VCaP (cell line): ENCODE results near the gene NUP58.
"Not testable (repeated sequence)": the region's sequence is repeated elsewhere in the genome, so short reads cannot be mapped to it uniquely, and the experiment has no call there.

Experiments used
- H3K27ac ChIP-seq: fragments of 450-650 bp; 2 replicates; pipeline ENCODE4 v1.5.1; 2017
- CTCF ChIP-seq: fragments of 450-650 bp; conservative IDR thresholded peaks from 2 replicates; pipeline ENCODE4 v1.5.1; 2017; ENCODE audit warnings: mild to moderate bottlenecking, moderate library complexity

The NUP58 gene

GRCh38 chr13:25335856-25336255 lies 34.4 kb downstream of the NUP58 start:
- H3K27ac ChIP-seq: no peak overlapping the region
- TF ChIP-seq CTCF: no peak

GRCh38 chr13:25345576-25345975 lies 44.2 kb downstream of the NUP58 start:
- no peak for TF ChIP-seq CTCF
- no peak overlapping the region for H3K27ac ChIP-seq

GRCh38 chr13:25347151-25347550 lies 45.7 kb downstream of the NUP58 start:
- no peak for TF ChIP-seq CTCF
- no peak overlapping the region for H3K27ac ChIP-seq

- TF ChIP-seq CTCF: no peak
- no peak overlapping the region for H3K27ac ChIP-seq
Observed at GRCh38 chr13:25351404-25351803, 50.0 kb downstream of the NUP58 start.

- TF ChIP-seq CTCF: no peak
- H3K27ac ChIP-seq: no peak overlapping the region
Observed at GRCh38 chr13:25352230-25352629, 50.8 kb downstream of the NUP58 start.

- H3K27ac ChIP-seq: no peak overlapping the region
Observed at GRCh38 chr13:25352806-25353205, 51.4 kb downstream of the NUP58 start.

GRCh38 chr13:25353344-25353743 lies 51.9 kb downstream of the NUP58 start:
- no peak for TF ChIP-seq CTCF

More at GRCh38 chr13:25352806-25353205, 51.4 kb downstream of the NUP58 start:
- TF ChIP-seq CTCF: no peak

GRCh38 chr13:25354377-25354776 lies 53.0 kb downstream of the NUP58 start:
- TF ChIP-seq CTCF: no peak

More at GRCh38 chr13:25353344-25353743, 51.9 kb downstream of the NUP58 start:
- no peak overlapping the region for H3K27ac ChIP-seq

GRCh38 chr13:25360443-25360842 lies 59.0 kb downstream of the NUP58 start:
- H3K27ac ChIP-seq: not testable (repeated sequence)

More at GRCh38 chr13:25354377-25354776, 53.0 kb downstream of the NUP58 start:
- H3K27ac ChIP-seq: no peak overlapping the region
